OCI-LY1 (cell line): ENCODE results near the gene PCGF5.

ENCODE experiments used
- EZH2 ChIP-seq: fragments of 200-600 bp; sonication (generic), shearing (Covaris generic); IDR thresholded peaks from 2 replicates; pipeline ENCODE4 v1.8.0; 2017; ENCODE audit warnings: borderline replicate concordance, mixed run types, mild to moderate bottlenecking, antibody characterized with exemption, low read length, moderate library complexity, mixed read lengths
- TF ChIP-seq, protein P1 (sequence below): fragments of 200-600 bp; sonication (generic), shearing (Covaris generic); IDR thresholded peaks from 2 replicates; pipeline ENCODE4 v1.5.1; 2017; ENCODE audit warnings: mild to moderate bottlenecking, antibody characterized with exemption, low read length, moderate library complexity, mixed read lengths

DNA sequence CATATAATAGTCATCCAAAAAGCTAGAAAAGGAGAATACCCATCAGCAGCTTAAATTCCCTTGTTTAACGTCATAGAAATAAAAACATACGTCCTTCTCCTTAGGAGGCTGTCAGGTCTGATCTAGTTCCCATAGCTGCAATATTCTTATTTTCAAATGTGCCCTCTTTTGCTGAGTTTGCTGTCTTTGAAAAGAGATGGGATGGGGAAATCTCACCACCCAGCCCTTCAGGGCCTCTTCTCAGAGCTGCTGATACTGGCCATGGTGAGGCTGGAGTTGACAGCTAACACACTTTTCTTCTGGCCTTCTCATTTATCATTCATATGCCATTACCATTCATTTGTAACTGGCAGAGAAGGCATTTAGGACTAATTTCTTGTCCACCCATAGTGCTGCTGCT lies 5.1 kb upstream of the PCGF5 start:
- TF ChIP-seq, protein P1, sequence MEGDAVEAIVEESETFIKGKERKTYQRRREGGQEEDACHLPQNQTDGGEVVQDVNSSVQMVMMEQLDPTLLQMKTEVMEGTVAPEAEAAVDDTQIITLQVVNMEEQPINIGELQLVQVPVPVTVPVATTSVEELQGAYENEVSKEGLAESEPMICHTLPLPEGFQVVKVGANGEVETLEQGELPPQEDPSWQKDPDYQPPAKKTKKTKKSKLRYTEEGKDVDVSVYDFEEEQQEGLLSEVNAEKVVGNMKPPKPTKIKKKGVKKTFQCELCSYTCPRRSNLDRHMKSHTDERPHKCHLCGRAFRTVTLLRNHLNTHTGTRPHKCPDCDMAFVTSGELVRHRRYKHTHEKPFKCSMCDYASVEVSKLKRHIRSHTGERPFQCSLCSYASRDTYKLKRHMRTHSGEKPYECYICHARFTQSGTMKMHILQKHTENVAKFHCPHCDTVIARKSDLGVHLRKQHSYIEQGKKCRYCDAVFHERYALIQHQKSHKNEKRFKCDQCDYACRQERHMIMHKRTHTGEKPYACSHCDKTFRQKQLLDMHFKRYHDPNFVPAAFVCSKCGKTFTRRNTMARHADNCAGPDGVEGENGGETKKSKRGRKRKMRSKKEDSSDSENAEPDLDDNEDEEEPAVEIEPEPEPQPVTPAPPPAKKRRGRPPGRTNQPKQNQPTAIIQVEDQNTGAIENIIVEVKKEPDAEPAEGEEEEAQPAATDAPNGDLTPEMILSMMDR: no peak
- no peak for TF ChIP-seq EZH2
